ENCODE measurements around the gene CTCF.
"Not testable (repeated sequence)": the region's sequence is repeated elsewhere in the genome, so short reads cannot be mapped to it uniquely, and the experiment has no call there.

The CTCF gene

GRCh38 chr16:67533987-67534386, 28.3 kb upstream of the CTCF start:
- not testable (repeated sequence) for DNase-seq

- DNase-seq: no peak
These were observed 27.9 kb upstream of the CTCF start for GRCh38 chr16:67534431-67534830.

- no peak for DNase-seq
These were observed 27.1 kb upstream of the CTCF start for GRCh38 chr16:67535201-67535600.

- DNase-seq: peak in 3 of 5 donors; percentile 36 to 58 (median 37)
These were observed 25.1 kb upstream of the CTCF start for GRCh38 chr16:67537270-67537635.

- peak; percentile 58 to 81 (median 69) for DNase-seq
These were observed 24.4 kb upstream of the CTCF start for GRCh38 chr16:67537636-67538591.

- no peak for DNase-seq
These were observed 23.6 kb upstream of the CTCF start for GRCh38 chr16:67538666-67539101.

- no peak for DNase-seq
These were observed 23.1 kb upstream of the CTCF start for GRCh38 chr16:67539271-67539670.

- no peak for DNase-seq
These were observed 22.4 kb upstream of the CTCF start for GRCh38 chr16:67539691-67540635.

- no peak for DNase-seq
These were observed 21.6 kb upstream of the CTCF start for GRCh38 chr16:67540756-67541155.

GRCh38 chr16:67541391-67542263, 20.7 kb upstream of the CTCF start:
- DNase-seq: no peak

- peak; percentile 51 to 86 (median 70) for DNase-seq
These were observed 19.9 kb upstream of the CTCF start for GRCh38 chr16:67542464-67542863.

- no peak for DNase-seq
These were observed 19.3 kb upstream of the CTCF start for GRCh38 chr16:67543036-67543435.

GRCh38 chr16:67543582-67543981, 18.7 kb upstream of the CTCF start:
- no peak for DNase-seq

GRCh38 chr16:67544329-67544841, 17.9 kb upstream of the CTCF start:
- DNase-seq: no peak

GRCh38 chr16:67544844-67545664, 17.3 kb upstream of the CTCF start:
- DNase-seq: no peak

- no peak for DNase-seq
These were observed 16.7 kb upstream of the CTCF start for GRCh38 chr16:67545665-67546024.

- DNase-seq: no peak
These were observed 16.2 kb upstream of the CTCF start for GRCh38 chr16:67546091-67546501.

- DNase-seq: peak; percentile 49 to 75 (median 65)
These were observed 15.4 kb upstream of the CTCF start for GRCh38 chr16:67546761-67547422.

- peak in 4 of 5 donors; percentile 33 to 74 (median 52) for DNase-seq
These were observed 14.7 kb upstream of the CTCF start for GRCh38 chr16:67547423-67548264.

Data from T-helper 1 cell (primary cell).